Stimulated activated CD4-positive, alpha-beta T cell treated with anti-CD3 and anti-CD28 coated beads, TNF-alpha, amount 100 ng/mL, for 4 hours (primary cell): Measurements from ENCODE around the gene SCN8A.

Experiments
- DNase-seq, 3 experiments: peaks; one replicate each; pipeline ENCODE4 v3.0.0-alpha.2; 2020; ENCODE audit warnings: low read depth in 3 of 3

SCN8A gene

GRCh38 chr12:51850965-51851299 lies 259.9 kb downstream of the SCN8A start:
- DNase-seq: no peak

- no peak for DNase-seq
Observed at GRCh38 chr12:51851413-51852124, 260.5 kb downstream of the SCN8A start.

GRCh38 chr12:51852404-51853137 lies 261.5 kb downstream of the SCN8A start:
- DNase-seq: no peak

GRCh38 chr12:51855586-51856428 lies 264.8 kb downstream of the SCN8A start:
- DNase-seq: no peak

GRCh38 chr12:51860986-51861385 lies 270.0 kb downstream of the SCN8A start:
- no peak for DNase-seq
